Dermis blood vessel endothelial cell (primary cell): Measurements from ENCODE around the gene LAMTOR4. TPM values are rescaled to one million over a fixed set of nuclear protein-coding genes. Genes with fewer than 3 reads are reported as not detected.

Source experiments
- DNase-seq: peaks from one replicate; pipeline ENCODE4 v3.0.0; 2010
- total RNA-seq: library from RNA; depleted of rRNA; stranded (reverse); fragments of >200 nt; gene quantifications from 2 replicates; pipeline ENCODE4 v1.2.3, GENCODE V29; 2014

LAMTOR4 gene
- total RNA-seq: 55.1 and 133 TPM in 2 replicates

DNA sequence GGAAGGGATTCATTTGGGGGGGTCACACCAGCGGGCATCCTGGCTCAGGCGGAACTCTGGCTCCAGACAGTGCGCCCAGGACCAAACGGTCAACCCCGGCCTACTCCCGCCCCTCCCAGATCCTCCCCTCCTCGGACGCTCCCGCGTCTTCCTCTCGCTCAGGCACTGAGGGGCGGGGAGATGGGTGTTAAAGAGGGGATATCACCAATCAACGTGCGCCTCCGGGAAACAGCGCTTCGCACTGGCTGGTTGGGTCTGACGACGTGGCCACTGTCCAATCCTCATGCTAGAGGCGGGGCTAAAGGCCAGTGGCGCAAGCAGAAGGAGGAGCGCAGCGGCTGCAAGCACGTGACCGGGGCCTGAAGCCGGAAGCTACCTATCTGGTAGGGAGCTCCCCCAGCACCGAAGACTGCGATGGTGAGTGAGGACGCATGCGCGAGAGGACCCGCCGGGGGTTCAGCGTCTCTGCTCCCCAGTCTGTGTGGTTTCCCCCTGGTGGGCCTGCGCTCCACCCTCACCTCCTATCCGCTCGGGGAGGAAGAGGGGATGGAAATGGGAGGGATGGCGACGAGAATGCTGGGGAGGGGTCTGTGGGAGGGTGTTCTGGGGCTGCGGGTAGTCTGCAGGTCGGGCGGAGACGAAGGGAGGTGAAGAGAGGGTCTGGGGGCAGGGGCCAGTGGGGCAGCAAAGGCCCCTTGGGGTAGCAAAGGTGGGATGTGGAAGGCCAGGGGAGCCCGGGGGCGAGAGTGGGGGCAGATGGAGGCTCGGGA, at the start of gene LAMTOR4:
LAMTOR4 (plus strand) TSS at position 360 of the 770 bp plus-strand sequence; CDS start at position 415, 55 bp downstream.
- DNase-seq: peak; percentile 99

DNA sequence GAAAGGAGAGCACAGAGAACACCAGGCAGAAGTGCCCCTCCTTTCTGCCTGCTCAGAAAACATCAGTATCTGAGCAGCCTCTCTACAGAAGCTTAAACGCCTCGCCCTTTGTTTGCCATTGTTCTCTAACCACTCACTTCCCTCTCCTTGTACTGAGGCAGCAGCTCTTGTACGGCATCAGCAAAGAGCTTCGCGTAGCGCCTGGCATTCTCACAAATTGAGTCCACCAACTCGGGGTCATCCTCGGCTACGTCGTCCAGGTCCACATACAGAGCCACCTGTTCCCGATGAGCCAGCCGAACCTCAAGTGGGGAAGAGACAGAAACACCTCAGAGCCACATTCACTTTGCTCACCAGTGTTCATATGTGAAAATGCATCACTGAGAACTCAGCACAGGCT, 49.3 kb upstream of the LAMTOR4 start:
- peak; percentile 62 for DNase-seq

DNA sequence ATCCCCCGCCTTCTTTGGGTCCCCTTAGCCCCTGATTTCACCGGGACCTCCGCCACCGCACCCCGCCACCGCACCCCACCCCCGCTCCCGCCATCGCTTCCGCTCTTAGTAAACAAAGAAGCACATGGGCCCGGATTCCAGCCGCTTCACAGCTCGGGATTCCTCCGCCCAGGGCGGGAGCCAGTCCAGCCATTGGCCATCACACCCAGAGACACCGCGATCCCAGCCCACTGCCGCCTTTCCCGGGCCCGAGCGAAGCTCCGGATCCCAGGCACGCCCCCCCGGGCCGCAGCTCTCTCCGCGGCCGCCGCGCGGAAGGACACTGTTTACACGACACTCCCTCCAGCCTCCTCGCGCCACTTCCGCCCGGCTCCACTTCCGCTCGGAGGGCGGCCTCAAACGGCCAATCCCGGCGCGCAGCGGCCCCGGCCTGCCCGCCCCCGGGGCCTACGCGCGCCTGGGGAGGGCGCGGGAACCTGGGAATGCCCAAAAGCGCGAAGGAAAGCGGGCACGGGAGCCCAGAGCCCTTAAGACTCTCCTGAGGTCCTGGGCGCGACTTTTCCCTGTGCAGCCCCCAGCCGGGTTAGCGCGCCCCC, 48.2 kb upstream of the LAMTOR4 start:
- DNase-seq: peak; percentile 97

DNA sequence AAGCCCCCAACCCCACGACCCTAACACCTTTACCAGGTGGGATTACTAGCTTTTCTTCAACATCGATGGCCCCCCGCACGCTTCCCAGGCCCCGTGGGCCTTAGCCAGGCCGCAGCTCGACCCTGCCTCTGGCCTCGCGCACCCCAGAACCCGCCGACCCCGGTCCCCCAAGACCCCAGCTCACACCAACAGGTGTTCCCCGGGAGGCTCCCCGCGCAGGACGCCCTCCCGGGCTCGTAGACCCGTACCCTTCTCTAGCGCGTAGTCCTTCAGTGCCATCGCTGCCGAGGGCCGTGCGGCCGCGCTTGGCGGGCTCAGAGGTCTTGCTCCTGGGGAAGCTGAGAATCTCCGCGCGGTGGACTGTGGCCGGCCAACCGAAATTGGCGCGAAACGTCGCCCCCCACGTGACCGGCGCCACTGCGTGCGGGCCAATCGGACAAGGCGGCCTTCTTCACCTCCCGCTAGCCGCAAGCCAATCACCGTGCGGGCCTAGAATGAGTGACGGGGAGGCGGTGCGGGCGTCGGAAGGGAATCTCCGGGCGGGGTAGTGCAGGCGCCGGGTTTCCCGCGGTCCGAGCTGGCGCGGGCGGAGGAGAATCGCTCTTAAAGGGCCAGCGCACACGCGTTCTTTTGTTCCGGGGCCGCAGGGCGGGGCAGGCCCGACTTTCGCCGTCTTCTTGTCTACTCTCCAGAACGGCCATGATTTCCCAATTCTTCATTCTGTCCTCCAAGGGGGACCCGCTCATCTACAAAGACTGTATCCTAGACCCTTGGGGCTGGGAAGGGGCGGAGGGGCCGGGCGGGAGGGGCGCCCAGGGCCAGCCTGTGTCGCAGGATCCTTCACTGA, 47.5 kb upstream of the LAMTOR4 start, which contains the start of the genes AP4M1 and MCM7:
AP4M1 (plus strand) TSS at position 628 of the 847 bp plus-strand sequence; CDS start at position 700, 72 bp downstream.
MCM7 (minus strand) TSS at position 382 of the 847 bp plus-strand sequence; CDS start at position 279, 103 bp downstream.
- DNase-seq: peak; percentile 99

DNA sequence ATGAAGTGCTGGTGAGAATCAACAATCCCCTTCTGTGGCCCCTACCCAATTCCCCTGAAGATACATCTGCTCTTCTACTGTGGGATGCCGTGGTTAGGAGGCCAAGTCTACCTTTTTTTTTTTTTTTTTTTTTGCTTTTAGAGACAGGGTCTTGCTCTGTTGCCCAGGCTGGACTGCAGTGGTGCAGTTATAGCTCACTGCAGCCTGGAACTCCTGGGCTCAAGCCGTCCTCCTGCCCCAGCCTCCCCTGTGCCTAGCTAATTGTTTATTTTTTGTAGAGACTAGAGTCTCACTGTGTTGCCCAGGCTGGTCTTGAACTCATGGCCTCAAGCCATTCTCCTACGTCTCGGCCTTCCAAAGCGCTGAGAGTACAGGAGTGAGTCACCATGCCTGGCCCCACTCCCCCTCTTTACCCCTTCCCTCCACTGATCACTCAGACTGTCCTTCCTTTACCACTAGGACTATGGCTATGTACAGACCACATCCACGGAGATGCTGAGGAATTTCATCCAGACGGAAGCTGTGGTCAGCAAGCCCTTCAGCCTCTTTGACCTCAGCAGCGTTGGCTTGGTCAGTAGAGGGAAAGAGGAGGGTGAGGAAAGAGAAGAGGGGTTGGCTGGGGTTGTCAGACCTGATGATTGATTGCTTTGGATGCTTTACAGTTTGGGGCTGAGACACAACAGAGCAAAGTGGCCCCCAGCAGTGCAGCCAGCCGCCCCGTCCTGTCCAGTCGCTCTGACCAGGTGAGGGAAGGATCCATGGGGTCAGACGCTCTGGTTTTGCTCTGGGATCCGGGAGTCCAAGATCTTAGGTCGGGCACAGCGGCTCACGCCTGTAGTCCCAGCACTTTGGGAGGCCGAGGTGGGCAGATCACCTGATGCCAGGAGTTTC, 45.5 kb upstream of the LAMTOR4 start:
- DNase-seq: peak; percentile 30

DNA sequence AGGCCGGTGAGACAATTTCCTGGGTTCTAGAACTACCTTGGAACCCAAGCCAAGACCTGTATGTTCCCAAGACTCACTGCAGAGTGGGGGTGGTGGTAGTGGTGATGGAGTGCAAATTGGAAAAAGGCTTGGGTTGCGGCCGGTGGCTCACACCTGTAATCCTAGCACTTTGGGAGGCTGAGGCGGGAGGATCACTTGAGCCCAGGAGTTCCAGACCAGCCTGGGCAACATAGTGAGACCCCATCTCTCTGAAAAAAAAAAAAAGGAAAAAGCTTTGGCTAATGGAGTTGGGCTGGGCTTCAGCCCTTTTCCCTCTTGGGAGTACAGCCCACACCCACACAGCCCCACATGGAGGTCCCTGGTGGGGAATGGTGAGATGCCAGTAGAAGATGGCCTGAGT, 43.2 kb upstream of the LAMTOR4 start:
- no peak for DNase-seq

DNA sequence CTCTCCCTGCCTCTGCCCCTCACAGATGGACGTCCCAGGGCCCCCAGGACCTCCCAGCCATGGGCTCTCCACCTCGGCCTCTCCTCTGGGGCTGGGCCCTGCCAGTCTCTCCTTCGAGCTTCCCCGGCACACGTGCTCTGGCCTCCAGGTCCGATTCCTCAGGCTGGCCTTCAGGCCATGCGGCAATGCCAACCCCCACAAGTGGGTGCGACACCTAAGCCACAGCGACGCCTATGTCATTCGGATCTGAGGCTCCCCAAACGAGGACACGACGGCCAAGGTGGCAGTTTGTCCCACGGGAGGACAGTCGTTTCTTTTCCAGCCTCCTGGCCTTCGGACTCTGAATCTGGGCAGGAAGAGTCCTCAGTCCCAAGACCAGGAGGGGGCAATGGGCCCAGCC, 42.1 kb upstream of the LAMTOR4 start:
- no peak for DNase-seq

DNA sequence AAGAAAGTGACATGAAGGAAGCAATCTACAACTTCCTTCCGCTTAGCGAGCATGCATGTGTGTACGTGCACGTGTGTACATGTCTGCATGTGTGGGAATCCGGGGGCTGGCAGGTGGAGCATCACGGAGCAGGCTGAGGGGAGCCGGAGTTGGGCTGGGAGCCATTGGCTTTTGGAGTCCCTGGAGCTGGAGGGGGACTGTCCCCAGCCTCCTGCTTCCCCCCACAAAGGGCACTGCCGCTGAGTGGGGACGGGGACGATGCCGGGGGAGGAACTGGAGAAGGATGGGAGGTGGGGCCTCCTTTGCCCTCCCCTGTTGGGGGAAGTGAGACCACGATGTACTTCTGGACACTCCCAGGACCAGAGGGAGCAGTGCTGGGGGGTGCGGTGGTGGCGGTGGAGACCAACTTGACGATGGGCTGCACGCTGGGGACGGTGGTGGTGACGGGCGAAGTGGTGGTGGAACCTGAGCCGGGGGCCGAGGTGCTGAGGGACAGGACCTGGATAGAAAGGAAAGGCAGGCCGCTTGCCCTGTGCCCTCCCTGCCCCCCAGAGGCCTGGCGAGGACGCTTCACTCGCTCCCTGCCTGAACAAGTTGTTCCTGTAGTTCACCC, 41.5 kb upstream of the LAMTOR4 start:
- DNase-seq: no peak

DNA sequence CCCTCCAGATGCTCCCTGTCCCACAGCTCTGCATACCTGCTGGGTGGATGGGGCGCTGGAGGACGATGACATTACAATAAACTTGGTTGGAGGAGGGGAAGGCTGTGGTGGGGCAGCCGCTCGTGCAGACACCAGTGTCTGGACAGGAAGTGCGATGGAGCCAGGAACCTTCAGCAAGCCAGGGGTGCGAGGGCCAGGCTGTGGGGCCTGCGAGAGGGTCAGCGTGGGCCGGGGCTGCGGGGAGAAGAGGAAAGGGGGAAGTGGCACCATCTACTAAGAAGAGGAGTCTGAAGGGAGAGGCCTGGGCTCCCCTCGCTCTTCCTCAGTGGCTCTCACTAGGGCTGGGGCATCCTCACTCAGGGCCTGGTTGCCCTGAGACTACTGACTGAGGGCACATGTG, 40.8 kb upstream of the LAMTOR4 start:
- DNase-seq: no peak

DNA sequence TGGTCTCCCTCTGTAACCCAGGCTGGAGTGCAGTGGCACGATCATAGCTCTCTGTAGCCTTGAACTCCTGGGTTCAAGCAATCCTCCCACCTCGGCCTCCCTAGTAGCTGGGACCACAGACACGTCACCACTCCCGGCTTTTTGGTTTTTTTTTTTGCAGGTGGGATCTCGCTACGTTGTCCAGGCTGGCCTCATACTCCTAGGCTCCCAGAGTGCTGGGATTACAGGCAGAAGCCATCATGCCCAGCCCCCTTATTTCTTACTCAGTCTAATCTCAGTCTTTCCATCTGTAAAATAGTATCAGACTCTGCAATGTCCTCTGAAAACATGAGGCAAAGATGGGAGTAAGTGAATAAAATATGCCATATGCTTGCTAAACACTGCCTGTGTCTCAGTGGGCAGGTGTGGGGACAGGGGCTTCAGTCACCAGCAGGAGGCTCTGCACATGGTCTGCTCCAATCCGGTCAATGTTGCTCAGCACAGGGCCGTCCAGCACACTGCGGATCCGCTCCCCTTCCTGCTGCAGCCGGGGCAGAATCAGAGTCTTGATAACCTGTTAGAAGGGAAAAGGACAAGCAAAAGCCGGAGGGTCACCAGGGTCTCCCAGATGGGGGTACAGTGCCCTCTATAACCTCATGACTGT, 39.1 kb upstream of the LAMTOR4 start:
- DNase-seq: peak; percentile 28

DNA sequence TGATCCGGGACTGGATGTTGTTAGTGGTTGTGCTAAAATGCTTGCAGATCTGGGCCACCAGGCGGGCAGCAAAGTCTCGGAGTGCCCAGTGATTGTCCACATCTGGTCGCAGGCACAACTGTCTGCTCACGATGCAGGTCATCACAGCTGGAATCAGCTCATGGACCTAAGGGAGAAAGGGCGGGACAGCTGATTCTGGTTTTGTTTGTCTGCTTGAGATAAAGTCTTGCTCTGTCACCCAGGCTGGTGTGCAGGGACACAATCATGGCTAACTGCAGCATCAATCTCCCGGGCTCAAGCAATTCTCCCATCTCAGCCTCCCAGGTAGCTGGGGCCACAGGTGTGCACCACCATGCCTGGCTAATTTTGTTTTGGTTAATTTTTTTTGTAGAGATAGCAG, 37.6 kb upstream of the LAMTOR4 start:
- no peak for DNase-seq

DNA sequence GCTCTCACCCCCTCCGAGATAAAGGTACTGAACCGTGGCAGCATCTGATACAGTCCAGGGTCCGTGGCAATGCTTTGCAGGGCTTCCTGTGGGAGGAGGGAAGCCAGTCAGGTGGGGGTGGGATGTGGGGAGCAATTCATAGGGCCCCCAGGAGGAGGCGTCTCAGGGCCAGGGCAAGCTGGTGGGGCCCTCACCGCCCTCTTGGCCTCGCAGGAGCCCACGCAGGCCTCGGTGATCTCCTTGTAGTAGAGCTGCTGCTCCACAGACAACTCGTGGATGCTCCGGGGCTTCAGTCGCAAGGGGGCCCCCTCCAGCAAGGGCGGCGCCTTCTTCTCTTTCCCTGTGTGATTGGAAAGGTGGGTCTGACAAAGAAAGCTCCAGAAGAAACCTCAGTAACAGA, 36.8 kb upstream of the LAMTOR4 start:
- no peak for DNase-seq

DNA sequence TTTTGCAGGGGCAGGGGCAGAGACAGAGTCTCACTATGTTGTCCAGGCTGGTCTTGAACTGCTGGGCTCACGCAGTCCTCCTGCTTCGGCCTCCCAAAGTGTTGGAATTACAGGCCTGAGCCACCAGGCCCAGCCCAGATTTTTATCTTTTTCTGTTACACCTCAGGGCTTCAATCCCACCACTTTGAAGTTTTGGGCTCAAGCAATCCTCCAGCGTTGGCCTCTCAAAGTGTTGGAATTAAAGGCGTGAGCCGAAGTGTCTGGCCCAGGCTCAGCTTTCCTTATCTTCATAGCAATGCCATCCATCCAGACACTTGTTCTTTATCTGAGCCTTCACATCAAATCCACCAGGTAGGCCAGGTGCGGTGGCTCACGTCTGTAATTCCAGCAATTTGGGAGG, 33.7 kb upstream of the LAMTOR4 start:
- no peak for DNase-seq

DNA sequence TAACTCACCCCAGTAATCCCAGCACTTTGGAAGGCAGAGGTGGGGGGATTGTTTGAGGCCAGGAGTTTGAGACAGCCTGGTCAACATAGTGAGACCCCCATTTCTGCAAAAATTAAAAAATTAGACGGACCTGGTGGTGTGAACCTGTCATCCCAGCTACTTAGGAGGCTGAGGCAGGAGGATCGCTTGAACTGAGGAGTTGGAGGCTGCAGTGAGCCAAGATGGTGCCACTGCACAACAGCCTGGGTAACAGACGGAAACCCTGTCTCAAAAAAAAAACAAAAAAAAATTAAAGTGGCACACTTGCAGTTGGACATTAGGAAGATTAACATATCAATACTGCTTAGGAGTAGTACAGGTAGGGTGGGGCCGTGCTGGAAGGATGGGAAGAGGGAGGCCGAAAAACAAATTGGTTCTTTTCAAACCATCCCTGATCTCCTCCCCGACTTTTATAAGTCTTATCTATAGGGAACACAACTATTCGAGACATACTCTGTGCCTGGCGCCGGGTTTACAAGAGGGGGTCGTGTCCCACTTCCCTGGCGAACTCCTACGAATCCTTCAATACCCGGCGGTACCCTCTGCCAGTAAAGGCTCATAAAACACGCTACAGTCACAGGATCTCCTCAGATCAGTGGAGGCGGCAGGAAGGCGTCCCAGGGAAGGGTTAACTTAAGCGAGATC, 30.2 kb upstream of the LAMTOR4 start:
- no peak for DNase-seq

DNA sequence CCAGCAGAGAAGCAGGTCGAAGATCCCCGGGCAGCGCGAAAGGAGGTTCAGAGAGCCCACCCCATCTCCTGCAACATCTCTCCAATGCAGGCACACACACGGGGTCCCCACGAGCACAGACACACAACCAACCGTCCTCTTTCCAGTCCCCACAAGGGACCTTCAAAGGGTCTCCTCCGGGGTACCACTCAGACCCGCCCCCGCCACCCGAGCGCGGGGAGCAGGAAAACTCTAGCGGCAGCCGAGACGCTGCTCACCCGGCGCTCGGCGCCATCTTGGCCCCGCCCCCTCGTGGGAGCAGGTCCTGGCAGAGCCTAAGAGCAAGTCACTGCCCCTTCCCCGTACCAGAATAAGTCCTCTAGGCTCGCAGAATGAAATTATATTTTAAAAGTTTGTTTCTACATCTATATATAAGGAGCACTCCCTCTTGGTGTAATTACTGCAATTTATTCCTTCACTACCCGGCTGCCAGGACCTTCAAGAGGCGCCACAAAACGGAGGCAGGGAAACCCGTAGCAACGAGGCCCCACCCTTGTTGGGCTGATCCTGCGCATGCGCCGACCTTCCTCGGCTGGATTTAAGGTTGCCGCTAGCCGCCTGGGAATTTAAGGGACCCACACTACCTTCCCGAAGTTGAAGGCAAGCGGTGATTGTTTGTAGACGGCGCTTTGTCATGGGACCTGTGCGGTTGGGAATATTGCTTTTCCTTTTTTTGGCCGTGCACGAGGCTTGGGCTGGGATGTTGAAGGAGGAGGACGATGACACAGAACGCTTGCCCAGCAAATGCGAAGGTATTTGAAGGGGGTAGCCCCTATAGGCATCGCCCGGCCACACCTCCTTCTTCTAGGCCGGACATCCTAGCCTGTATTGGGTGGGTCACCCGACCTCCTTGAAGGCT, 29.4 kb upstream of the LAMTOR4 start, which contains the start of the genes CNPY4 and TAF6:
CNPY4 (plus strand) TSS at position 563 of the 898 bp plus-strand sequence; CDS start at position 674, 111 bp downstream.
TAF6 (minus strand) TSS at position 287 of the 898 bp plus-strand sequence. CDS start 5,149 bp downstream, outside the sequence.
- DNase-seq: peak; percentile 97

DNA sequence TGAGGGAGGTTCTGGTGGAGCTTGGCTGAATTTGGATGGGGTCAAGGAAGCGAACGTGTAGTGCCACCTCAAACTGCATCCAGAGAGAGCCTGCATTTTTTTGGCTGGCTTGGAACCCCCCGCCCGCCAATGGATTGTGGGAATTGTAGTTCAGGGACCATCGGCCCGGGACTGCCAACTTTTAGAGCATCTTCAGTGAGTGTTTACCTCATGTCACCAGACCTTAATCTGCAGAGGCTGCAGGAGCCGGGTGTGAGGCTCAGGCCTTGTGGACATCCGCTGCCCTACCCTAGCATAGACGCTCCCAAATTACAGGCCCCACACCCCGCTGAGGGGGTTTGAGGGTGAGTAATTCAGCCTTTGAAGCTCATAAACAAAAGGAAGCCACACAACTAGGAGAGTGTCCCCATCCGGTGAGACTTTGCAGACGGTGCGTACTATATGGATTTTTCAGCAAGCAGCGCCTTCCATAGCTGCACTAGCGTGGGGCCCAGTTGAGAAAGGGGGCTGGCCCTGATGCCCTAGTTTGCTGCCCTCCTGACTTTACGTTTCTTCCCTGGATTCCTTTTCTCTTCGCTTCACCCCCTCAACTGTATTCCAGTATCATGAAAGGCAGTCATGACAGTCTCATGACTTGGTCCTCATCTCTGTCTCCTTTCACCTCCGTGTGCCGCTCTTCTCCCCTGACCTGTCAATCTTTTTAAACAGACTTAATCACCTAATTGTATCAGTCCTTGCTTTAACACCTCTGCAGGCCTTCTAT, 28.6 kb upstream of the LAMTOR4 start:
- DNase-seq: no peak

DNA sequence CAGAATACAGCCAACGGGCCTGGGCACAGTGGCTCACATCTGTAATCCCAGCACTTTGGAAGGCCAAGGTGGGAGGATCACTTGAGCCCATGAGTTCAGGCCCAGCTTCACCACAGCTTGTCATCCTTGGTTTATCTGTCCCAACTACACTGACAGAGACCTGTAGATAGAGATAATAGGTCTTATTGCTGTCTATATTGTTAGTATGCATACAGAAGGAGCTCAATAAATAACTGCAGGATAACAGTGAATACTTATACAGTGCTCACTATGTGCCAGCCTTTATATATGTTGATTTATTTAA, 28.0 kb upstream of the LAMTOR4 start:
- no peak for DNase-seq

DNA sequence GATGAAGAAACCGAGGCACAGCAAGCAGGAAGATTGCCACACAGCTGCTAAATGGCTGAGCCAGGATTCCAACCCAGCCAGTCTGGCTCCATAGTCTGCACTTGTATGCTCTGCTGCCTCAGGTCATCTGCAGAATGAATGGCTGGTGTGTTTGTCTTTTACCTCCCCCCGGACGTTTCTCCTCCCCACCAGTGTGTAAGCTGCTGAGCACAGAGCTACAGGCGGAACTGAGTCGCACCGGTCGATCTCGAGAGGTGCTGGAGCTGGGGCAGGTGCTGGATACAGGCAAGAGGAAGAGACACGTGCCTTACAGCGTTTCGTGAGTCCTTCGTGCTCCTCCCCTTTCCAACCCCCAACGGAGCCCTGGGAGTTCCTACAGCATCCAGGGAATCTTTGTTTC, 26.7 kb upstream of the LAMTOR4 start:
- DNase-seq: no peak

DNA sequence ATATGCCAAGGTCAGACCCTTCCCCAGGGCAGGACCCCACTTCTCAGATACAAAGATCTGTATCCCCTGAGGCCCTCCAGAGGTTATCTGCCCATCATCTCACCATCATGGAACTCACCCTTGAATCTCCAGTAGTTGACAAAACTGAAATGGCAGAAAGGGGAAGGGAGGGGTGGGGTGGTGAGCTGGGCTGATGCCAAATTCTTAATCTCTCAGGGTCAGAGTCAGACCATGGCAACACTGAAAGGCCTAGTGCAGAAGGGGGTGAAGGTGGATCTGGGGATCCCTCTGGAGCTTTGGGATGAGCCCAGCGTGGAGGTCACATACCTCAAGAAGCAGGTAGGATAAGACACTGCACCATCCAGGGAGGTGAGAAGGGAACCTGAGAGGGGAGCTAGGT, 26.1 kb upstream of the LAMTOR4 start:
- no peak for DNase-seq
